GM19395 (cell line): Measurements from ENCODE around the gene GAS2L1.
"Not testable (repeated sequence)": the region's sequence is repeated elsewhere in the genome, so short reads cannot be mapped to it uniquely, and the experiment has no call there.

ENCODE experiments used
- ATAC-seq: cut with Tn5 transposase; IDR thresholded peaks from one replicate; pipeline ENCODE4 v1.9.1; 2021; ENCODE audit warnings: mild to moderate bottlenecking, moderate library complexity; ENCODE audit not compliant: unreplicated experiment

GAS2L1 gene

GRCh38 chr22:29340566-29340965 is 34.1 kb downstream of the GAS2L1 start:
- no peak for ATAC-seq

GRCh38 chr22:29341056-29341848 is 34.8 kb downstream of the GAS2L1 start:
- ATAC-seq = no peak

- no peak for ATAC-seq
Measured at GRCh38 chr22:29341849-29342127, 35.3 kb downstream of the GAS2L1 start.

GRCh38 chr22:29342177-29342576 is 35.7 kb downstream of the GAS2L1 start:
- no peak for ATAC-seq

- no peak for ATAC-seq
Measured at GRCh38 chr22:29342577-29343312, 36.3 kb downstream of the GAS2L1 start.

GRCh38 chr22:29343313-29343805 is 36.9 kb downstream of the GAS2L1 start:
- no peak for ATAC-seq

GRCh38 chr22:29344137-29344536 is 37.7 kb downstream of the GAS2L1 start:
- no peak for ATAC-seq

- not testable (repeated sequence) for ATAC-seq
Measured at GRCh38 chr22:29344889-29345288, 38.4 kb downstream of the GAS2L1 start.

GRCh38 chr22:29345932-29346331 is 39.5 kb downstream of the GAS2L1 start:
- ATAC-seq = no peak

- ATAC-seq = no peak
Measured at GRCh38 chr22:29346659-29347058, 40.2 kb downstream of the GAS2L1 start.

- ATAC-seq = no peak
Measured at GRCh38 chr22:29348041-29348440, 41.6 kb downstream of the GAS2L1 start.

GRCh38 chr22:29348956-29349355 is 42.5 kb downstream of the GAS2L1 start:
- no peak for ATAC-seq

- ATAC-seq = no peak
Measured at GRCh38 chr22:29351042-29351441, 44.6 kb downstream of the GAS2L1 start.

GRCh38 chr22:29351891-29352290 is 45.4 kb downstream of the GAS2L1 start:
- ATAC-seq = no peak

GRCh38 chr22:29352778-29353177 is 46.3 kb downstream of the GAS2L1 start:
- ATAC-seq = no peak

GRCh38 chr22:29353286-29353685 is 46.8 kb downstream of the GAS2L1 start:
- ATAC-seq = no peak

- no peak for ATAC-seq
Measured at GRCh38 chr22:29353860-29354259, 47.4 kb downstream of the GAS2L1 start.

GRCh38 chr22:29357193-29357890 is 50.9 kb downstream of the GAS2L1 start:
- ATAC-seq = not testable (repeated sequence)

GRCh38 chr22:29359469-29359868 is 53.0 kb downstream of the GAS2L1 start:
- no peak for ATAC-seq
